IMR-90 (cell line): Measurements from ENCODE around the gene NDUFA3. TPM values are rescaled to one million over a fixed set of nuclear protein-coding genes. Genes with fewer than 3 reads are reported as not detected.
A peak's percentile ranks its signal among the peaks of the same experiment; 100 is the strongest.

Experiments used
- ATAC-seq: fragments of 200-7000 bp; cut with Tn5 transposase; 2 replicates; pipeline ENCODE4 v1.9.1; 2020; ENCODE audit warnings: low read depth, mild to moderate bottlenecking, moderate library complexity
- BruUV-seq: library from RNA; stranded (reverse); fragments of 400-500 nt; replicated peaks from 2 replicates; lab custom pipeline; 2021; lab: Mats Ljungman, UMichigan
- CTCF ChIA-PET: fragments of 300-600 bp; formaldehyde crosslinking; extraction: SDS; loops from one replicate; lab custom pipeline; 2021; ENCODE audit warnings: antibody characterized with exemption; lab: Yijun Ruan, JAX
- POLR2A ChIA-PET: fragments of 300-600 bp; sonication (Branson Sonifier 250); formaldehyde crosslinking; loops from one replicate; lab custom pipeline; 2022; ENCODE audit warnings: antibody characterized with exemption; ENCODE audit not compliant: unreplicated experiment; lab: Charles Lee
- DNase-seq: peaks from one replicate; pipeline ENCODE4 v3.0.0; 2013
- H2AFZ ChIP-seq: replicated peaks from 2 replicates; pipeline ENCODE3; 2013; ENCODE audit warnings: low read length, mild to moderate bottlenecking; ENCODE audit not compliant: poor library complexity
- H2AK5ac ChIP-seq: 2 replicates; pipeline ENCODE4 v1.6.1; 2013; ENCODE audit warnings: low read depth, low read length, inconsistent platforms
- H2AK9ac ChIP-seq: replicated peaks from 2 replicates; pipeline ENCODE3; 2013; ENCODE audit warnings: mild to moderate bottlenecking, low read depth, low read length, moderate library complexity; ENCODE audit not compliant: poor library complexity
- H2BK120ac ChIP-seq: 2 replicates; pipeline ENCODE4 v1.6.1; 2013; ENCODE audit warnings: low read depth, low read length, inconsistent platforms
- H2BK15ac ChIP-seq: 3 replicates; pipeline ENCODE4 v1.6.1; 2013; ENCODE audit warnings: low read depth, low read length, inconsistent platforms
- H2BK20ac ChIP-seq: 2 replicates; pipeline ENCODE4 v1.6.1; 2013; ENCODE audit warnings: low read depth, mild to moderate bottlenecking, inconsistent platforms, low read length, moderate library complexity
- H2BK5ac ChIP-seq: 2 replicates; pipeline ENCODE4 v1.6.1; 2013; ENCODE audit warnings: mild to moderate bottlenecking, low read depth, low read length, inconsistent platforms; ENCODE audit not compliant: poor library complexity, severe bottlenecking
- H3K14ac ChIP-seq: replicated peaks from 2 replicates; pipeline ENCODE4 v1.6.1; 2013; ENCODE audit warnings: low read depth, low read length, inconsistent platforms
- H3K18ac ChIP-seq: 2 replicates; pipeline ENCODE4 v1.6.1; 2013; ENCODE audit warnings: low read depth, low read length, control low read depth
- H3K23ac ChIP-seq: 2 replicates; pipeline ENCODE4 v1.6.1; 2013; ENCODE audit warnings: low read depth, low read length, inconsistent platforms
- H3K27ac ChIP-seq: 2 replicates; pipeline ENCODE4 v1.5.1; 2013; ENCODE audit warnings: mild to moderate bottlenecking, control low read depth, low read length; ENCODE audit not compliant: insufficient read depth
- H3K27me3 ChIP-seq: 2 replicates; pipeline ENCODE4 v1.6.1; 2013; ENCODE audit warnings: low read length; ENCODE audit not compliant: control insufficient read depth, insufficient read depth
- H3K36me3 ChIP-seq: 2 replicates; pipeline ENCODE4 v1.6.1; 2013; ENCODE audit warnings: low read length, mixed read lengths; ENCODE audit not compliant: control insufficient read depth, insufficient read depth
- H3K4ac ChIP-seq: 2 replicates; pipeline ENCODE4 v1.6.1; 2013; ENCODE audit warnings: low read depth, low read length, inconsistent platforms
- H3K4me1 ChIP-seq: 2 replicates; pipeline ENCODE4 v1.6.1; 2013; ENCODE audit warnings: low read length, mixed read lengths; ENCODE audit not compliant: control insufficient read depth, insufficient read depth
- H3K4me2 ChIP-seq: 2 replicates; pipeline ENCODE4 v1.6.1; 2013; ENCODE audit warnings: low read depth, mild to moderate bottlenecking, control low read depth, low read length, moderate library complexity
- H3K4me3 ChIP-seq: 2 replicates; pipeline ENCODE4 v1.5.1; 2013; ENCODE audit warnings: low read depth, mild to moderate bottlenecking, control low read depth, low read length, moderate library complexity; ENCODE audit not compliant: insufficient read depth
- H3K56ac ChIP-seq: 2 replicates; pipeline ENCODE4 v1.6.1; 2013; ENCODE audit warnings: low read length, inconsistent platforms; ENCODE audit not compliant: insufficient read depth; ENCODE audit errors: extremely low read depth
- H3K79me1 ChIP-seq, 2 experiments: 2 replicates each; pipeline ENCODE4 v1.6.1; 2013; ENCODE audit warnings: low read length in 2 of 2, inconsistent platforms in 1 of 2, low read depth in 1 of 2
- H3K9ac ChIP-seq: 2 replicates; pipeline ENCODE4 v1.6.1; 2013; ENCODE audit warnings: low read depth, low read length, control low read depth
- H3K9me1 ChIP-seq: 2 replicates; pipeline ENCODE4 v1.6.1; 2013; ENCODE audit warnings: low read length, inconsistent platforms; ENCODE audit not compliant: insufficient read depth
- H3K9me3 ChIP-seq: 2 replicates; pipeline ENCODE4 v1.6.1; 2013; ENCODE audit warnings: low read length; ENCODE audit not compliant: control insufficient read depth, insufficient read depth
- H4K20me1 ChIP-seq: 2 replicates; pipeline ENCODE4 v1.6.1; 2013; ENCODE audit warnings: low read length, inconsistent platforms; ENCODE audit not compliant: insufficient read depth
- H4K5ac ChIP-seq: 2 replicates; pipeline ENCODE4 v1.6.1; 2013; ENCODE audit warnings: mild to moderate bottlenecking, low read depth, low read length, control low read depth
- H4K8ac ChIP-seq, 2 experiments: 2 replicates each; pipeline ENCODE4 v1.6.1; 2013; ENCODE audit warnings: low read depth in 2 of 2, low read length in 2 of 2, control low read depth in 1 of 2, inconsistent platforms in 1 of 2
- H4K91ac ChIP-seq: 2 replicates; pipeline ENCODE4 v1.6.1; 2013; ENCODE audit warnings: low read depth, low read length, inconsistent platforms; ENCODE audit not compliant: insufficient read depth
- MAZ ChIP-seq: IDR thresholded peaks from 2 replicates; pipeline ENCODE4 v1.6.1; 2012; ENCODE audit warnings: low read depth, mild to moderate bottlenecking, low read length, improper control_type of control experiment, moderate library complexity, borderline replicate concordance
- USF2 ChIP-seq: fragments of 150-350 bp; IDR thresholded peaks from 2 replicates; pipeline ENCODE4 v1.6.1; 2017; ENCODE audit warnings: mild to moderate bottlenecking, antibody characterized with exemption, low read length, low read depth
- WGBS, 2 experiments: methylation state at CpG; one replicate each; pipeline versions ENCODE4 v1.1.5 to v1.1.7; 2013; ENCODE audit warnings: missing lambda C conversion rate in 2 of 2; ENCODE audit not compliant: insufficient read length in 1 of 2; ENCODE audit errors: extremely low coverage in 2 of 2; 5-methylcytosine and 5-hydroxymethylcytosine counted together
- dilution Hi-C: fragments of 300-500 bp; cut with HindIII; formaldehyde crosslinking; loops from one replicate; pipeline ENCODE4 v1.14.3; 2018; ENCODE audit warnings: low sequenced_read_pairs; ENCODE audit not compliant: unreplicated experiment
- in situ Hi-C: fragments of 300-500 bp; cut with MboI; formaldehyde crosslinking; loops from 3 replicates; pipeline ENCODE4 v1.14.3; 2019; ENCODE audit warnings: low sequenced_read_pairs, inconsistent platforms, mixed read lengths
- intact Hi-C: fragments of 100-400 bp; cut with micrococcal nuclease; formaldehyde crosslinking; loops from 2 replicates; pipeline ENCODE4 v1.10.0; 2022
- polyA plus RNA-seq, 3 experiments: library from polyadenylated mRNA; depleted of rRNA; stranded (reverse); fragments of >200 nt; gene quantifications; 2 replicates each; pipeline ENCODE4 v1.2.3, GENCODE V29; 2012; ENCODE audit warnings: low replicate concordance in 1 of 3
- total RNA-seq: library from RNA; depleted of rRNA; stranded (reverse); fragments of >200 nt; gene quantifications from 2 replicates; pipeline ENCODE4 v1.2.3, GENCODE V29; 2012
- TF ChIP-seq, protein P1 (sequence below): conservative IDR thresholded peaks from 2 replicates; pipeline ENCODE4 v1.5.1; 2012; ENCODE audit warnings: mild to moderate bottlenecking, low read depth, low read length, improper control_type of control experiment

The NDUFA3 gene
- total and polyA plus RNA-seq, 2 of the 4 experiments (the other 2 are of a cell fraction): 7.9 to 85.0 TPM

GRCh38 chr19:54096617-54097106, 6.0 kb upstream of the NDUFA3 start:
- 12% methylated on average over 5 of the region's 14 CpGs; no CpG with 5 or more reads in 1 of the 2 experiments for WGBS, 2 experiments
- Histone ChIP-seq H3K9ac (peak overlapping the region; percentile 36; the same call in 1 of the 2 replicates), H3K23ac (no peak overlapping the region), H3K4me3 (peak overlapping the region; percentile 38), H3K27me3 (peaks cover 3% of the 10 kb centered on the region; the same call in 1 of the 2 replicates), H2BK5ac (no peak overlapping the region), H2BK20ac (no peak overlapping the region), H3K4ac (0 out of 2 replicates have a peak overlapping the region, but pooled peaks have one; percentile 8), H3K14ac (no peak overlapping the region), H4K8ac (peak overlapping the region; percentile 32 to 63; a peak in 3 of 4 replicates), H3K18ac (no peak overlapping the region), H2AK5ac (no peak overlapping the region), H2BK15ac (no peak overlapping the region), H3K4me1 (peaks cover 6% of the 10 kb centered on the region), H4K20me1 (no peaks in the 10 kb centered on the region), H3K9me1 (no peaks in the 10 kb centered on the region), H3K36me3 (no peaks in the 10 kb centered on the region), H2BK120ac (no peak overlapping the region), H4K91ac (peak overlapping the region; percentile 41; the same call in 1 of the 2 replicates), H3K9me3 (no peaks in the 10 kb centered on the region), H3K27ac (no peak overlapping the region), H4K5ac (peak overlapping the region; percentile 30; the same call in 1 of the 2 replicates), H3K79me1 (no peaks in the 10 kb centered on the region), H3K4me2 (peak overlapping the region; percentile 79), H3K56ac (no peak overlapping the region), H2AFZ (peak overlapping the region; percentile 97), H2AK9ac (peak overlapping the region; percentile 37)
- in situ Hi-C loops: no loop called here
- intact Hi-C loops: loop anchor here (5.0 to 10.0 kb wide), 2 partner anchors 289 to 762 kb away; partner anchors contain the start of gene ZNF845
- CTCF ChIA-PET: interaction anchor here (1.4 kb wide), 1 partner anchor 65 kb away, joined by 3 read pairs; no protein-coding TSS in a partner anchor
- ATAC-seq (peak; percentile 56), DNase-seq (peak; percentile 17)
- POLR2A ChIA-PET: no interaction called here
- TF ChIP-seq MAZ: 0 out of 2 replicates have a peak, but pooled peaks have one; percentile 5
- TF ChIP-seq, protein P1, sequence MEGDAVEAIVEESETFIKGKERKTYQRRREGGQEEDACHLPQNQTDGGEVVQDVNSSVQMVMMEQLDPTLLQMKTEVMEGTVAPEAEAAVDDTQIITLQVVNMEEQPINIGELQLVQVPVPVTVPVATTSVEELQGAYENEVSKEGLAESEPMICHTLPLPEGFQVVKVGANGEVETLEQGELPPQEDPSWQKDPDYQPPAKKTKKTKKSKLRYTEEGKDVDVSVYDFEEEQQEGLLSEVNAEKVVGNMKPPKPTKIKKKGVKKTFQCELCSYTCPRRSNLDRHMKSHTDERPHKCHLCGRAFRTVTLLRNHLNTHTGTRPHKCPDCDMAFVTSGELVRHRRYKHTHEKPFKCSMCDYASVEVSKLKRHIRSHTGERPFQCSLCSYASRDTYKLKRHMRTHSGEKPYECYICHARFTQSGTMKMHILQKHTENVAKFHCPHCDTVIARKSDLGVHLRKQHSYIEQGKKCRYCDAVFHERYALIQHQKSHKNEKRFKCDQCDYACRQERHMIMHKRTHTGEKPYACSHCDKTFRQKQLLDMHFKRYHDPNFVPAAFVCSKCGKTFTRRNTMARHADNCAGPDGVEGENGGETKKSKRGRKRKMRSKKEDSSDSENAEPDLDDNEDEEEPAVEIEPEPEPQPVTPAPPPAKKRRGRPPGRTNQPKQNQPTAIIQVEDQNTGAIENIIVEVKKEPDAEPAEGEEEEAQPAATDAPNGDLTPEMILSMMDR: peak; percentile 34
- no peak for TF ChIP-seq USF2
- dilution Hi-C loops: no loop called here
- BruUV-seq: no TSS peak
